ENCODE data around the gene PRKAR2B.

GRCh38 chr7:107111196-107111595 is 66.7 kb downstream of the PRKAR2B start:
- TF ChIP-seq CTCF (conservative IDR thresholded peaks at IDR 0.05 in 1 of 2, IDR thresholded peaks at IDR 0.05 in 1 of 2; ENCODE audit: low read depth in 1 of 2, low read length in 2 of 2) (no peak), EZH2 (IDR thresholded peaks at IDR 0.05; ENCODE audit: low read length, missing control alignments) (no peak)
